ENCODE results near the gene PBX2. TPM values are rescaled to one million over a fixed set of nuclear protein-coding genes. Genes with fewer than 3 reads are reported as not detected.

The PBX2 gene
- total and polyA plus RNA-seq, 2 experiments from 2014 or later = 7.2 to 111 TPM

DNA sequence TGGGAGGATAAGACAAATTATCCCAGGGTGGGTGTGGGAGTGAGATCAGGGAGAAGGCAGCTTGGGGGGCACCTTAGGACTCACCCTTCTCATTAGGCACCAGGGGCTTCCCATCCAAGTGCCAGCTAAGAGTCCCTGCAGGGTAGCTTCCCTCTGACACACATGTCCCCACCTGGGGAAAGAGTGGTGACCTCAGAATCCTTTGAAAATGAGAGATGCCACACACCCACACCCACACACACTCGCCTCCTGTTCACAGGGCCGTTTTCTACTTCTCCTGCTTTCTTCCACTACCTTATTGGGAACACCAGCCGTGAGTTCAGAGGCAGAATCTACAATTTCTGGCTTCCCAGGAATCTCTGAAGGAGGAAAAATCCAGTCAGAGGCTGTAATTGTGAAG lies 7.0 kb downstream of the PBX2 start:
- no peaks in the 10 kb centered on the region for H3K27me3 ChIP-seq (ENCODE audit: insufficient read depth)
- peaks cover 9% of the 10 kb centered on the region; the same call in 1 of the 2 replicates for H3K4me1 ChIP-seq (ENCODE audit: insufficient read depth)
- DNase-seq (ENCODE audit: low spot score) = no peak
- no peak for ATAC-seq
- no peak overlapping the region for H3K27ac ChIP-seq (ENCODE audit: low read depth)
- H2AFZ ChIP-seq = no peak overlapping the region
- TF ChIP-seq STAT1 (IDR thresholded peaks at IDR 0.05; ENCODE audit: unreplicated experiment) = no peak
- TF ChIP-seq EZH2 (IDR thresholded peaks at IDR 0.05; ENCODE audit: low read depth, unreplicated experiment) = no peak
- TF ChIP-seq CREB1 (CRISPR knock-in tag; IDR thresholded peaks at IDR 0.05; ENCODE audit: low read depth) = no peak
- no peak for TF ChIP-seq EZH2phosphoT487 (IDR thresholded peaks at IDR 0.05; ENCODE audit: unreplicated experiment)
- no peak for TF ChIP-seq NANOG (IDR thresholded peaks at IDR 0.05; ENCODE audit: borderline replicate concordance)
- TF ChIP-seq, protein P1, sequence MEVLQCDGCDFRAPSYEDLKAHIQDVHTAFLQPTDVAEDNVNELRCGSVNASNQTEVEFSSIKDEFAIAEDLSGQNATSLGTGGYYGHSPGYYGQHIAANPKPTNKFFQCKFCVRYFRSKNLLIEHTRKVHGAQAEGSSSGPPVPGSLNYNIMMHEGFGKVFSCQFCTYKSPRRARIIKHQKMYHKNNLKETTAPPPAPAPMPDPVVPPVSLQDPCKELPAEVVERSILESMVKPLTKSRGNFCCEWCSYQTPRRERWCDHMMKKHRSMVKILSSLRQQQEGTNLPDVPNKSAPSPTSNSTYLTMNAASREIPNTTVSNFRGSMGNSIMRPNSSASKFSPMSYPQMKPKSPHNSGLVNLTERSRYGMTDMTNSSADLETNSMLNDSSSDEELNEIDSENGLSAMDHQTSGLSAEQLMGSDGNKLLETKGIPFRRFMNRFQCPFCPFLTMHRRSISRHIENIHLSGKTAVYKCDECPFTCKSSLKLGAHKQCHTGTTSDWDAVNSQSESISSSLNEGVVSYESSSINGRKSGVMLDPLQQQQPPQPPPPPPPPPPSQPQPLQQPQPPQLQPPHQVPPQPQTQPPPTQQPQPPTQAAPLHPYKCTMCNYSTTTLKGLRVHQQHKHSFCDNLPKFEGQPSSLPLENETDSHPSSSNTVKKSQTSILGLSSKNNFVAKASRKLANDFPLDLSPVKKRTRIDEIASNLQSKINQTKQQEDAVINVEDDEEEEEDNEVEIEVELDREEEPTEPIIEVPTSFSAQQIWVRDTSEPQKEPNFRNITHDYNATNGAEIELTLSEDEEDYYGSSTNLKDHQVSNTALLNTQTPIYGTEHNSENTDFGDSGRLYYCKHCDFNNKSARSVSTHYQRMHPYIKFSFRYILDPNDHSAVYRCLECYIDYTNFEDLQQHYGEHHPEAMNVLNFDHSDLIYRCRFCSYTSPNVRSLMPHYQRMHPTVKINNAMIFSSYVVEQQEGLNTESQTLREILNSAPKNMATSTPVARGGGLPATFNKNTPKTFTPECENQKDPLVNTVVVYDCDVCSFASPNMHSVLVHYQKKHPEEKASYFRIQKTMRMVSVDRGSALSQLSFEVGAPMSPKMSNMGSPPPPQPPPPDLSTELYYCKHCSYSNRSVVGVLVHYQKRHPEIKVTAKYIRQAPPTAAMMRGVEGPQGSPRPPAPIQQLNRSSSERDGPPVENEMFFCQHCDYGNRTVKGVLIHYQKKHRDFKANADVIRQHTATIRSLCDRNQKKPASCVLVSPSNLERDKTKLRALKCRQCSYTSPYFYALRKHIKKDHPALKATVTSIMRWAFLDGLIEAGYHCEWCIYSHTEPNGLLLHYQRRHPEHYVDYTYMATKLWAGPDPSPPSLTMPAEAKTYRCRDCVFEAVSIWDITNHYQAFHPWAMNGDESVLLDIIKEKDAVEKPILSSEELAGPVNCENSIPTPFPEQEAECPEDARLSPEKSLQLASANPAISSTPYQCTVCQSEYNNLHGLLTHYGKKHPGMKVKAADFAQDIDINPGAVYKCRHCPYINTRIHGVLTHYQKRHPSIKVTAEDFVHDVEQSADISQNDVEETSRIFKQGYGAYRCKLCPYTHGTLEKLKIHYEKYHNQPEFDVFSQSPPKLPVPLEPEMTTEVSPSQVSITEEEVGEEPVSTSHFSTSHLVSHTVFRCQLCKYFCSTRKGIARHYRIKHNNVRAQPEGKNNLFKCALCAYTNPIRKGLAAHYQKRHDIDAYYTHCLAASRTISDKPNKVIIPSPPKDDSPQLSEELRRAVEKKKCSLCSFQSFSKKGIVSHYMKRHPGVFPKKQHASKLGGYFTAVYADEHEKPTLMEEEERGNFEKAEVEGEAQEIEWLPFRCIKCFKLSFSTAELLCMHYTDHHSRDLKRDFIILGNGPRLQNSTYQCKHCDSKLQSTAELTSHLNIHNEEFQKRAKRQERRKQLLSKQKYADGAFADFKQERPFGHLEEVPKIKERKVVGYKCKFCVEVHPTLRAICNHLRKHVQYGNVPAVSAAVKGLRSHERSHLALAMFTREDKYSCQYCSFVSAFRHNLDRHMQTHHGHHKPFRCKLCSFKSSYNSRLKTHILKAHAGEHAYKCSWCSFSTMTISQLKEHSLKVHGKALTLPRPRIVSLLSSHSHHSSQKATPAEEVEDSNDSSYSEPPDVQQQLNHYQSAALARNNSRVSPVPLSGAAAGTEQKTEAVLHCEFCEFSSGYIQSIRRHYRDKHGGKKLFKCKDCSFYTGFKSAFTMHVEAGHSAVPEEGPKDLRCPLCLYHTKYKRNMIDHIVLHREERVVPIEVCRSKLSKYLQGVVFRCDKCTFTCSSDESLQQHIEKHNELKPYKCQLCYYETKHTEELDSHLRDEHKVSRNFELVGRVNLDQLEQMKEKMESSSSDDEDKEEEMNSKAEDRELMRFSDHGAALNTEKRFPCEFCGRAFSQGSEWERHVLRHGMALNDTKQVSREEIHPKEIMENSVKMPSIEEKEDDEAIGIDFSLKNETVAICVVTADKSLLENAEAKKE (CRISPR knock-in tag; IDR thresholded peaks at IDR 0.05) = no peak
- no peak for TF ChIP-seq ZNF331 (CRISPR knock-in tag; IDR thresholded peaks at IDR 0.05; ENCODE audit: low read depth)
- TF ChIP-seq ZNF114 (CRISPR knock-in tag; IDR thresholded peaks at IDR 0.05) = no peak
- TF ChIP-seq, protein P2, sequence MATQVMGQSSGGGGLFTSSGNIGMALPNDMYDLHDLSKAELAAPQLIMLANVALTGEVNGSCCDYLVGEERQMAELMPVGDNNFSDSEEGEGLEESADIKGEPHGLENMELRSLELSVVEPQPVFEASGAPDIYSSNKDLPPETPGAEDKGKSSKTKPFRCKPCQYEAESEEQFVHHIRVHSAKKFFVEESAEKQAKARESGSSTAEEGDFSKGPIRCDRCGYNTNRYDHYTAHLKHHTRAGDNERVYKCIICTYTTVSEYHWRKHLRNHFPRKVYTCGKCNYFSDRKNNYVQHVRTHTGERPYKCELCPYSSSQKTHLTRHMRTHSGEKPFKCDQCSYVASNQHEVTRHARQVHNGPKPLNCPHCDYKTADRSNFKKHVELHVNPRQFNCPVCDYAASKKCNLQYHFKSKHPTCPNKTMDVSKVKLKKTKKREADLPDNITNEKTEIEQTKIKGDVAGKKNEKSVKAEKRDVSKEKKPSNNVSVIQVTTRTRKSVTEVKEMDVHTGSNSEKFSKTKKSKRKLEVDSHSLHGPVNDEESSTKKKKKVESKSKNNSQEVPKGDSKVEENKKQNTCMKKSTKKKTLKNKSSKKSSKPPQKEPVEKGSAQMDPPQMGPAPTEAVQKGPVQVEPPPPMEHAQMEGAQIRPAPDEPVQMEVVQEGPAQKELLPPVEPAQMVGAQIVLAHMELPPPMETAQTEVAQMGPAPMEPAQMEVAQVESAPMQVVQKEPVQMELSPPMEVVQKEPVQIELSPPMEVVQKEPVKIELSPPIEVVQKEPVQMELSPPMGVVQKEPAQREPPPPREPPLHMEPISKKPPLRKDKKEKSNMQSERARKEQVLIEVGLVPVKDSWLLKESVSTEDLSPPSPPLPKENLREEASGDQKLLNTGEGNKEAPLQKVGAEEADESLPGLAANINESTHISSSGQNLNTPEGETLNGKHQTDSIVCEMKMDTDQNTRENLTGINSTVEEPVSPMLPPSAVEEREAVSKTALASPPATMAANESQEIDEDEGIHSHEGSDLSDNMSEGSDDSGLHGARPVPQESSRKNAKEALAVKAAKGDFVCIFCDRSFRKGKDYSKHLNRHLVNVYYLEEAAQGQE (IDR thresholded peaks at IDR 0.05; ENCODE audit: unreplicated experiment) = no peak
- TF ChIP-seq JUNB (IDR thresholded peaks at IDR 0.05; ENCODE audit: unreplicated experiment) = no peak
- TF ChIP-seq POLR2AphosphoS5 (IDR thresholded peaks at IDR 0.05; ENCODE audit: low read depth) = no peak
- TF ChIP-seq, protein P3, sequence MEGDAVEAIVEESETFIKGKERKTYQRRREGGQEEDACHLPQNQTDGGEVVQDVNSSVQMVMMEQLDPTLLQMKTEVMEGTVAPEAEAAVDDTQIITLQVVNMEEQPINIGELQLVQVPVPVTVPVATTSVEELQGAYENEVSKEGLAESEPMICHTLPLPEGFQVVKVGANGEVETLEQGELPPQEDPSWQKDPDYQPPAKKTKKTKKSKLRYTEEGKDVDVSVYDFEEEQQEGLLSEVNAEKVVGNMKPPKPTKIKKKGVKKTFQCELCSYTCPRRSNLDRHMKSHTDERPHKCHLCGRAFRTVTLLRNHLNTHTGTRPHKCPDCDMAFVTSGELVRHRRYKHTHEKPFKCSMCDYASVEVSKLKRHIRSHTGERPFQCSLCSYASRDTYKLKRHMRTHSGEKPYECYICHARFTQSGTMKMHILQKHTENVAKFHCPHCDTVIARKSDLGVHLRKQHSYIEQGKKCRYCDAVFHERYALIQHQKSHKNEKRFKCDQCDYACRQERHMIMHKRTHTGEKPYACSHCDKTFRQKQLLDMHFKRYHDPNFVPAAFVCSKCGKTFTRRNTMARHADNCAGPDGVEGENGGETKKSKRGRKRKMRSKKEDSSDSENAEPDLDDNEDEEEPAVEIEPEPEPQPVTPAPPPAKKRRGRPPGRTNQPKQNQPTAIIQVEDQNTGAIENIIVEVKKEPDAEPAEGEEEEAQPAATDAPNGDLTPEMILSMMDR (conservative IDR thresholded peaks at IDR 0.05; ENCODE audit: low read depth in 2 of 2) = no peak
- TF ChIP-seq, protein P4, sequence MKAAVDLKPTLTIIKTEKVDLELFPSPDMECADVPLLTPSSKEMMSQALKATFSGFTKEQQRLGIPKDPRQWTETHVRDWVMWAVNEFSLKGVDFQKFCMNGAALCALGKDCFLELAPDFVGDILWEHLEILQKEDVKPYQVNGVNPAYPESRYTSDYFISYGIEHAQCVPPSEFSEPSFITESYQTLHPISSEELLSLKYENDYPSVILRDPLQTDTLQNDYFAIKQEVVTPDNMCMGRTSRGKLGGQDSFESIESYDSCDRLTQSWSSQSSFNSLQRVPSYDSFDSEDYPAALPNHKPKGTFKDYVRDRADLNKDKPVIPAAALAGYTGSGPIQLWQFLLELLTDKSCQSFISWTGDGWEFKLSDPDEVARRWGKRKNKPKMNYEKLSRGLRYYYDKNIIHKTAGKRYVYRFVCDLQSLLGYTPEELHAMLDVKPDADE (IDR thresholded peaks at IDR 0.05) = no peak
- H3K79me2 ChIP-seq (replicated peaks; ENCODE audit: insufficient read depth) = peaks cover 13% of the 10 kb centered on the region
- peaks cover 13% of the 10 kb centered on the region for H3F3A ChIP-seq (replicated peaks; ENCODE audit: low read depth)
- peaks cover 5% of the 10 kb centered on the region for H3K36me3 ChIP-seq (ENCODE audit: insufficient read depth)
- H3K4me3 ChIP-seq = no peak overlapping the region
- H4K20me1 ChIP-seq (replicated peaks; ENCODE audit: insufficient read depth) = no peaks in the 10 kb centered on the region
- peaks cover 38% of the 10 kb centered on the region for H3K4me1 Mint-ChIP-seq
- no peaks in the 10 kb centered on the region for H3K9me3 Mint-ChIP-seq
- peaks cover 17% of the 10 kb centered on the region for H3K27me3 Mint-ChIP-seq (ENCODE audit: insufficient read depth, low read depth, poor library complexity)
- H3K4me3 Mint-ChIP-seq = no peak overlapping the region
- peaks cover 71% of the 10 kb centered on the region for H3K36me3 Mint-ChIP-seq (ENCODE audit: low read depth)
- H3K27ac Mint-ChIP-seq = no peak overlapping the region
- no peak overlapping the region for H3K4me2 ChIP-seq
- H3K9me2 ChIP-seq (ENCODE audit: insufficient read depth) = no peaks in the 10 kb centered on the region
